Frontal cortex (tissue), 4 donors: ENCODE measurements around the gene STK32B. TPM values are rescaled to one million over a fixed set of nuclear protein-coding genes. Genes with fewer than 3 reads are reported as not detected.
"Not testable (repeated sequence)": the region's sequence is repeated elsewhere in the genome, so short reads cannot be mapped to it uniquely, and the experiment has no call there.

Experiments
- DNase-seq, 2 donors: peaks; one replicate each; pipeline ENCODE4 v3.0.0; 2012; ENCODE audit warnings: low spot score in 2 of 2
- FAIRE-seq: peaks from 2 replicates; lab custom pipeline; 2012; peaks lifted over from hg19 to GRCh38; lab: Jason Lieb, UNC
- total RNA-seq: library from RNA; depleted of rRNA; stranded (reverse); fragments of >200 nt; gene quantifications from one replicate; pipeline ENCODE4 v1.2.3, GENCODE V29; 2014
- donor health status: control.
- donor health status: control.
- donor health status: control.

The STK32B gene
- total RNA-seq, 1 donor from 2014 or later: 57.5 TPM

DNA sequence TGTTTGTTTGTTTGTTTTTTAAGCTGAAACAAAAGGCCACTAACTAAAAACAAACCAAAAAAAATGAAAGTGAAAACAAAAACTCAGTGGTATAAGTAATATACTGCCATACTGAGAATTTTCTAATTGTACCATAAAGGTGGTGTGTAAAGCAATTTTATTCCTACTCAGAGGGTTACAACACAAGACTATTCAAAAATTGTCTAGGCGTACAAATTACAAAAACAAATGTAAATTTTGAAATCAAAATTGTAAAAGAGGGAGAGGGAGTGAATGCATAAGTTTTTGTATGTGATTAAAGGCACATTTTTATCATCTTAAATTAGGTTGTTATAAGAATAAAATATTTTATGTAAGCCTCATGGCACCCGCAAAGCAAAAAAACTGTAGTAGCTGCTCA, 232.6 kb downstream of the STK32B start:
- FAIRE-seq (no peak), DNase-seq (no peak)

DNA sequence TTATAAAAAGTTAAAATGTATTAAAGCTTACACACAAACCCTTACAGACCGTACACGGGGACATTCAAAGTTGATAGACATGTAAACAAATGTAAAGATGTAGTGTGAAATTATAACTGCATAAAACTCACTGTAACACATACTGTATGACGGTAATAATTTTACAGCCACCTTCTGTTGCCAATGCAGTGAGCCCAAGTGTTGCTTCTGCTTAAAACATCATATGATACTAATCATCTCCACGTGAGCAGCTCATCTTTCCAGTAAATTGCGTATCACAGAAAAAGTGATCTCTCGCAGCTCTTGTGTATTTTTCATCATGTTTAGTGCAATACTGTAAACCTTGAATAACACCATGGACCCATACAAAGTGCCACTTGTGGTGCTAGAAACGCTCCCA, 233.2 kb downstream of the STK32B start:
- no peak for FAIRE-seq
- DNase-seq: no peak

DNA sequence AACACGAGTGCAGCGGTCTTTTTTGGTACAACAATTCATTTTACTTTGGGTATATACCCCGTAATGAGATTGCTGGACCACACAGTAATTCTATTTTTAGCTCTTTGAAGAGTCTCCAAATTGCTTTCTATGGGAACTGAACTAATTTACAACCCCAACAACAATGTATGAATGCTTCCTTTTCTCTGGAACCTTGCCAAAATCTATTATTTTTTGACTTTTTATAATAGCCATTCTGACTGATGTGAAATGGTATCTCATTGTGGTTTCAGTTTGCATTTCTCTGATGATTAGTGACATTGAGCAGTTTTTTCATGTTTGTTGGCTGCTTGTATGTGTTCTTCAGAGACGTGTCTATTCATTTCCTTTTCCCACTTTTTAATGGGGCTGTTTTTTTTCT, 240.8 kb downstream of the STK32B start:
- DNase-seq (no peak), FAIRE-seq (no peak)

DNA sequence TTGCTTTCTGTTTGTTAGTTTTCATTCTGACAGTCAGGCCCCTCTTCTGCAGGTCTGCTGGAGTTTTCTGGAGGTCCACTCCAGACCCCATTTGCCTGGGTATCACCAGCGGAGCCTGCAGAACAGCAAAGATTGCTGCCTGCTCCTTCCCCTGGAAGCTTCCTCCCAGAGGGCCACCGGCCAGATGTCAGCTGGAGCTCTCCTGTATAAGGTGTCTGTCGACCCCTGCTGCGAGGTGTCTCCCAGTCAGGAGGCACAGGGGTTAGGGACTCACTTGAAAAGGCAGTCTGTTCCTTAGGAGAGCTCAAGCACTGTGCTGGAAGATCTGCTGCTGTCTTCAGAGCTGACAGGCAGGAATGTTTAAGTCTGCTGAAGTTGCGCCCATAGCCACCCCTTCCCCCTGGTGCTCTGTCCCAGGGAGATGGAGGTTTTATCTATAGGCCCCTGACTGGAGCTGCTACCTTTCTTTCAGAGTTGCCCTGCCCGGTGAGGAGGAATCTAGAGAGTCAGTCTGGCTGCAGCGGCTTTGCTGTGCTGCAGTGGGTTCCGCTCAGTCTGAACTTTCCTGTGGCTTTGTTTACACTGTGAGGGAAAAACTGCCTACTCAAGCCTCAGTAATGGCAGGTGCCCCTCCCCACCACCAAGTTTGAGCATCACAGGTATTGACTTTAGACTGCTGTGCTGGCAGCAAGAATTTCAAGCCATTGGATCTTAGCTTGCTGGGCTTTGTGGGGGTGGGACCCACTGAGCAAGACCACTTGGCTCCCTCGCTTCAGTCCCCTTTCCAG, 246.9 kb downstream of the STK32B start:
- not testable (repeated sequence) for FAIRE-seq, DNase-seq

DNA sequence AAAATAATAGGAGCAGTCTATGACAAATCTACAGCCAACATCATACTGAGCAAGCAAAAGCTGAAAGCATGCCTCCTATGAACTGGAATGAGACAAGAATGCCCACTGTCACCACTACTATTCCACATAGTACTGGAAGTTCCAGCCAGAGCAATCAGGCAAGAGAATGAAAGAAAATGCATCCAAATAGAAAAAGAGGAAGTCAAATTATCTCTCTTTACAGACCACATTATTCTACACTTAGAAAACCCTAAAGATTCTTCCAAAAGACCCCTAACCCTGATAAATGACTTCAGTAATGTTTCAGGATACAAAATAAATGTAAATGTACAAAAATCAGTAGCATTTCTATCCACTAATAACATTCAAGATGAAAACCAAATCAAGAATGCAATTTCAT, 249.0 kb downstream of the STK32B start:
- FAIRE-seq (no peak), DNase-seq (no peak)

DNA sequence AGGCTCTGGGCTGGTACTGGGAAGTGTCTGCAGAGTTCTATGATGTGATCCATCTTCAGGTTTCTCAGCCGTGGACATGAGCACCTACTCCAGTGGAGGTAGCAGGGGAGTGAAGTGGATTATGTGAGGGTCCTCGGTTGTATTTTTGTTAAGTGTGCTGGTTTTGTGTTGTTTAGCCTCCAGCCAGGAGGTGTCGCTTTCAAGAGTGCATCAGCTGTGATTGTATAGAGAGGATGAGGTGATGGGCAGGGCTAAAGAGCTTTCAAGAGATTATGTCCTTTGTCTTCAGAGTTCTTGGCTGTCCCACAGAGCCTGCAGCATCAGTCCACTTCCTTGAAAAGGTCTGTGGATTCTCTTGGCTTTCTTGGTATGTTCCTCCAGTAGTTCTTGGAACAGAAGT, 256.6 kb downstream of the STK32B start:
- FAIRE-seq: no peak
- no peak for DNase-seq

DNA sequence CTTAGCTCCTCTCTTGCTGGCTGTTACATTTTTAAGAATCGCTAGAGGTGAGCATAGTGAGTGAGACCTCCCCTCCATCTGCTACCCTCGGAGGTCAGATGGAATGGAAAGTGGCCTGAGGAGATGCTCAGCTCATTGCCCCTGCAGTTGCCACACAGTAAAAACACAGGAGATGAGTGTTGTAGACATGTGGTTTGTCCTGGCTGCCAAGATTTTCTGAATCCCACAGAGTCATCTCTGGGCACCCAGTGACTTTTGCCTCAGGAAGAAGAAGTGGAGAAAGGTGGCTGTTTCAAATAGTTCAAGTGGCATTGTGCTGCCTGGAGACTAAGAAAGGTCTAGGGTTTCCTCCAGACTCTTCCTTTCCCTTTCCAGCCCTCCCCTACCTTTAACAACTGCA, 271.0 kb downstream of the STK32B start:
- FAIRE-seq: no peak

DNA sequence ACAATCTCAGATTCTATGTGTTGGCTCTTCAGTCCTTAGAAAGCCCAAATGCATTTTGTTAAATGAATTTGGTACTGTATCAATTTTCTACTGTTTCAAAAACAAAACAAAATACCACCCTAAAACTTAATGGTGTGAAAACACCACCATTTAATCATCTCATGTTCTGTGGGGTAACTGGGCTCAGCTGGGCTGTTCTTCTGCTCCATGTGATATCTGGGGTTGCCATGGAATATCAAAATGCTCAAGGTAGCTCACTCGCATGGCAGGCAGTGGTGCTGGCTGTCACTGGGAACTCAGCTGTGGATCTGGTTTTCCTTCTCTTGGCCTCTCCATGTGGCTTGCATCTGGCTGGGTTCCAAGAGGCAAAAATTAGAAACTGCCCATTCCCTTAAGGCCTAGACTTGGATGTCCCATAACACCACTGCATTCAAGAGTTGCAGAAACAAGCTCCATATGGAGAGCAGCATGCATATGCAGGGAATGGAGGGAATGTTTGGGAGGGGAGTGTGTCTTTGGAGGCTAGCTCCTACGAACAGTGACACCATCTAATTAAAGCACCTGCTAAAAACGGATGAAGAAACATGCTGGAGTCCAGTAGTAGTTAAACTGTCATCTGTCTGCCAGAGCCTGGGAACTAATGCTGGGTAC, 279.2 kb downstream of the STK32B start:
- DNase-seq (no peak), FAIRE-seq (no peak)

More for the DNA sequence above, 271.0 kb downstream of the STK32B start:
- DNase-seq: no peak

DNA sequence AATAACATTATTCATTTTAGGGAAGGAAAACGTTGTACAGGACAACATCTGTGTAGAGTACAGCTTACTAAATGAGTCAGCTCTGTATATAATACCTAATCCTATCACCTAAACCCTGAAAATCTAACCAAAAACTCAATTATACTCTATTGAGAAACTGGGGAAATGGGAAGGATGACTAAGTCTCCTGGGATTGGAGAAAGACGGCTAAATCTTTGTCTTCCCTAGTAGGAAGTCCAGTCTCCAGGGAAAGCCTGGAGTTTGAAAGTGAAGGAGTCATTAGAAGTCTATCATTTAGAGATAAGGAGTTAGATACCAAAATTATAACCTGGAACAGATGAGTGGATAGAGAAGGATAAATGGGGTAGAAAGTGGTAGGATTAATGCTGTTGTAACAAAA, 286.5 kb downstream of the STK32B start:
- FAIRE-seq: no peak
- DNase-seq: no peak

DNA sequence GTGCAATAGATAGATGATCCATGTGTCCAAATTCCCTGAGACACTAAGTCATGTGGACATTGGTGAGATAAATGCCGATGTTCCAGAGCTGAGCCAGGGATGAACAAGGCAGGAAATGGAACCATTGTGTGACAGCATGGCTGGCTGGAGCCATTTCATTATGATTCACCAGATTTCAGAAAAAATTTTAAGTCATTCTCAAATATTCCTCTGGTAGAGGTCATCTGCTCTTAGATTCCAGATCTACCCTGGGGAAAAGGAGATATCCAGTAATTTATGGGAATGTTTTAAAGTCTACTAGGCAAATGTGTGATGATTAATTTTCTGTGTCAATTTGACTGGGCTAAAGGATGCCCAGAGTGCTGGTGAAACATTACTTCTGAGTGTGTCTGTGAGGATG, 287.3 kb downstream of the STK32B start:
- DNase-seq (no peak), FAIRE-seq (no peak)

DNA sequence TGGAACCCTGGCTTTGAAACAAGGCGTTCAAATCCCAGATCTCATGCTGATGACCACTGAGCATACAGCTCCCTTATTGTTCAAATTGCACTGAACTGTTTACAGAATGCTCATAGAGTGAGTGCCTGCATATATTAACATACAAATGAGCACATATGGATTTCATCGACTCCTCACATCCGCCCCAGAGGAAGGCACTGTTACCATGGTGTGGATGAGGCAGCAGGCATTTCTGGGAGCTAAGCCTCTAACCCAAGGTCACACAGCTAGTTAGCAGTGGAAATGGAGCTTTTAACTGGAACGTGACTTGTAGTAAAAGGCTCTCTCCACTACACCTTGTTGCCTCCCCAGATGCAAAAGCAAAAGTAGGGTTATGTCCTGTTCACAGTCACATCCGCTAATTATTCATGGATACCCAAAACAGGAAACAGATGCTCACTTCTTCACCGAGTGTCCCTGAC, 289.7 kb downstream of the STK32B start:
- no peak for FAIRE-seq
- DNase-seq: no peak

DNA sequence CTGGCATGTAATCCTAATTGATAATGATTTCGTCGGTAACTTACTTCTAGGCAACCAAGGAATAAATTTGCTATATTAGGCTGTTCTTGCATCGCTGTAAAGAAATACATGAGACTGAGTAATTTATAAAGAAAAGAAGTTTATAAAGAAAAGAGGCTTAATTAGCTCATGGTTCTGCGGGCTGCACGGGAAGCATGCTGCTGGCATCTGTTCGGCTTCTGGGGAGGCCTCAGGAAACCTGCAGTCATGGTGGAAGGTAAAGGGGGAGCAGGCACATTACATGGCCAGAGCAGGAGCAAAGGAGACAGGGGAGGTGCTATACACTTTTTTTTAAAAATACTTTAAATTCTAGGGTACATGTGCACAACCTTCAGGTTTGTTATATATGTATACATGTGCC, 290.2 kb downstream of the STK32B start:
- no peak for FAIRE-seq
- no peak for DNase-seq

DNA sequence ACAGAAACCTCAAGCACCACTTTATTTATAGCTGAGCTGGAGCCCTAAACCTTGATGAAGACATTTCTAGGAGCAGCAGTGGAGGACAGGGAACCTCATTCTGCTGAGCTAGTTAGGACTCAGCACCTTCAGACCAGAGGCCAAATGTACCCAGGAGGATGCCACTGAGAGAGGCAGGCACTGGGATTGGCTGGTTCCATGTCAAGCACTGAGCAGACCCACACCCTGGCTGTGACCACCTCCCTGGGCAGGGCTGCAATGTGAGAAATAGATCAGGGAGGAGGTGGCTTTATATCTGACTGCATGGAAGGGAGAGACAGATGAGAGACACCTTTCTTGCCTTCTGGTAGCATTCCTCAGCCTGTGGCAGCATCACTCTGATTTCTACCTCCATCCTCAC, 304.6 kb downstream of the STK32B start:
- DNase-seq (no peak), FAIRE-seq (no peak)

DNA sequence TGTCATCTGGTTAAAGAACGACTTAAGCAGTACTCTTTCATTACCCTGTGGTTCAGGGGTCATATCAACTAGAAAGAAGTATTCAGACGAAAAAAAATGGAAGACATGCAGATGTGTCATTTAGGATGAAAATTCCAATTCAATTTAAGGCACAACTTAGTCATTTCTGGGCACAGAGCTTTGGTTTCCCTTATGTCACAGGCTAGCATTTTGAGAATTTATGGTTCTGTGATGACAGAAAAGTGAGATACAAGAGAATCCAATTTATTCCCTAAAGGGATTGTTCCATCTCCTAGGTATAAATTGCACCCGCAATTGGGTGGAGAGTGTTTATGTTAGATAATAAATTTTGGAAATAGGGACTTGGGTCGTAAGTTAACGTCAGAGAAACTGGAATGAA, 306.6 kb downstream of the STK32B start:
- DNase-seq: no peak
- no peak for FAIRE-seq

DNA sequence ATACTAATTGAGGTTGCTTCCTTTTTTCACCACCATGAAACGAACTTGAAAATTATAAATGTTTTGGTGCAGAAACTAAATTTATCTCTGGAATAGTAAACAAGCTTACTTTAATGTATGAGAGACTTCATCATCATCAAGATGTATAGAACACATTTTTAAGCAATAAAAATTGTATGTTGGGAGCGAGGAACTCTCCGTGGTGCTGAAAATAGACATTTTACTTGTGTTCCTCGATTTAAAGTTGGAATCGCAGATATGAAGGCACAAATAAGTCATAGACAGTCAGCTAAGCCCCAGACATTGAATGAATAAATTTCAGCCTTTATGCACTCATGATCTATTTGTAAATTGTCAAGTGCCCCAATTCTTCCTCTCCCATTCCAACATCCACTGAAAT, 310.7 kb downstream of the STK32B start:
- FAIRE-seq: no peak
- no peak for DNase-seq

DNA sequence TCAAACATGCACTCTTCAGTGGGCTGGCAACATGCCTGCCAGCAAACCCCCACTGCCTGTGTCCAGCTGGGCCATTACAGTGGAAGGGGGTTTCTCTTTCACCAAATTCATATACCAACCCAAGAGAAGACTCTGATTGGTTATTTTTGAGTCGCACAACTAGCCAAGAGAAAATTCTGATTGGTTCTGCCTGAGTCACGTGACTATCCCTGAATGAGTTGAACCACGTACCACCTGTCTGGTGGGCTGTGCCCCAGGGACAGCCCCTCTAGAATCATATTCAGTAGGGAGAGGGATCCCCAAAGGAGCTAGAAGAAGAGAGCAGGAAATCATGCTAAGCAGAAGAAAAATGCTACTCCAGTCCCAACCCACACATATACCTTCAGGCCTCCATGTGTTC, 313.1 kb downstream of the STK32B start:
- FAIRE-seq: no peak
- no peak for DNase-seq

DNA sequence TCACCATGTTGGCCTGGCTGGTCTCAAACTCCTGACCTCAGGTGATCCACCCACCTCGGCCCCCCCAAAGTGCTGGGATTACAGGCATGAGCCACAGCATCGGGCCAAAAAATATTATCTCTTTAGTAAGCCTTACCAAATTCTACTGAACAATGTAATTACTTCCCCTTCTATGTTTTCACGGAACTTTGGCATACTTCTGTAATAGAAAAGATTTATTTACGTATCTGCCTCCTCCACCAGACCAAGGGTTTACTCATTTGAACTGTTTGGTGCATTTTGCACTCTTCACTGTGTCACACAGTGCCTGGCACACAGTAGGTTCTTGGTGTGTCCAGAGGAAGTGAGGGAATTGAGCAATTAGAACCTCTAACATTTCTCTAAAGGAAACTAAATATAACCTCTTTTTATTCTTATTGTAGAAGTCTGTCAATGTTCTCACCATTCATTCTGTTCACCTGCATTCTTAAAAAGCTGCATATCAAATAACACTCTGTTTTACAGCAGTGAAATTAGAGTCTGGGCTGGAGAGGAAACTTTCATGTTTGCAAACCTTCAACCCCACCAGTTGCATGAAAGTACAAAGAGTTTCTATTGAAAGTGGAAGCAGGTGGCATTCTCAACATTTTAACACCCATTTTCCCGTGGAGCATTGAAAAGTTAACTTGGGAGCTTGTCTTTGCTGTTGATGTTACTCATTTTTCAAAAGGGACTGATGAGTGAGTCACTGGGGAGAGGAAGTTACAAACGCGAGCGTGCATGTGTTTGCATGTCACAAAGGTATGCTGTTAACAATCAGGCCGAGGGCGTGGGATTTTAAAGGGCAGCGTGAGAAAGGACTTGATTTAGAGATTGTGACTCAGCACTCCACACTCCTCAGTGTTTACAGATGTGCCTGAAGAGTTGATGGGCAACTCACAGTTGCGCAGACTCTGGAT, 314.1 kb downstream of the STK32B start:
- FAIRE-seq: no peak
- no peak for DNase-seq

DNA sequence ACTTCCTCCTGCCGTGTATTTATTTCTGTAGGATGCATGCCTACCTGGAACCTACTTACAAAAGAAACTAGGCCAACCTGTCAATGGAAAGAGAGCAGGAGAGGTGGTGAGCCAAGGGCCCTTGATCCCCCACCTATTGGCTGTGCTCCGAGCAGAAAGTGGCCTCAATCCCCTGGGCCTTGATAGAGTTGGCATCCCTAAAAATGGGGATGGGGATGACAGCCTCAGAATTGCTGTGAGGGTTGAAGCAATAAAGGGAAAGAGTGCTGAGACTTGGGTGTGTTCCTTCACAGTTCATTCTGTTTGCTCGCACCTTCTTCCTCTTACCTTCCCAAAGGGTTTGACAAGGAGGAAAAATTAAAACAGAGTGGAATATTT, 314.7 kb downstream of the STK32B start:
- DNase-seq (no peak), FAIRE-seq (no peak)

DNA sequence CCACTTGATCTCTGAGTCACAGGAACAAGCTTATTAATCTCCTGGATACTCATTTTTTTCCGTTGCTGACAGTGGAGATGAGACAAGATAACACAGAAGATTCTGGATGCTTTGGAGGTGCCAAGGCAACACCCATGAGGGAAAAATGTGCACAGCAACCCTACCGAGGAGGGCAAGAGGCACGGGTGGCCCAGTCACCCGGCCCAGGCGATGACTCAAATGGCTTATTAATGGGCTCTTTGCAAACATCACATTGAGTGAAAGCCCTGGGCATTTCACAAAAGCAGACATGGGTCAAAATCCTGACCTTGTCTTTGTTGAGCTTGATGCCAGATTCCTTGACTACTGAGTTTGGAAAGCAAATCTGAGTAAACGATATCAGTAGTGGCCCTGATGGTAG, 315.1 kb downstream of the STK32B start:
- DNase-seq: no peak
- no peak for FAIRE-seq

DNA sequence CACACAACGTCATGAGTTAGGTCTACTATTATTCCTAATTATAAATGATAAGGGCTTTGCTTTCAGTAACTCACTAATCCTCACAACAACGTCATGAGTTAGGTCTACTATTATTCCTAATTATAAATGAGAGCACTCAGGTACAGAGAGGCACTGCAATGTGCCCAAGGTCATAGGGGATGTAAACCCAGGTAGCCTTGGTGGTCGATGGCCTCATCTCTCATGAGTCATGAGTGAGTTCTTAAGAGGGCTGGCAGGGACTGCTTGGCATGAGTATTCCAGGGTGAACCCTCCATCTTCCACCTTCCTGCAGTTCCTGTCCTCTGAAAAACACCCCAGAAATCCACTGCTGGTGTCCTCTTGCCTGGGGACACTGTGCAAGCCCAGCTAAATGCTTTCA, 317.1 kb downstream of the STK32B start:
- DNase-seq (no peak), FAIRE-seq (no peak)

DNA sequence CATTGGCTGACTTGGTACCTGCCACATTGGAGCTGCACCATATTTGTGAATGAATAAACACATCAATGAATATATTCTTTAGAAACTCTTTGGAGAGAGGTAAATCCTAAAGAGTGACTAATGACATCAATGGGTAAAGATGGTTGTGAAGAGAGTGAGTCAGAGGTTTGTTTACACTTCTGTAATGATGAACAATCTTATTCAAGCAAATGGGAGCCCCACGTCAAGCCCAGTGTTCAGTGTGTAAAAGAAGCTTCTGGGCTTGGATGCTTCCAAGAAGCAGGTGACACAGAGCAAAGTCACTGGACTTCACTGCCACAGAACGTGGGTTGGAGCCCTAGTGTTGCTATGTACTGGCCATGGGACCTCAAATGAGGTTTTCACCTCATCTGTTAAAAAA, 319.0 kb downstream of the STK32B start:
- DNase-seq: no peak

More for the DNA sequence above, 319.0 kb downstream of the STK32B start:
- FAIRE-seq: no peak
